Measurements from ENCODE around the gene PM20D2. TPM values are rescaled to one million over a fixed set of nuclear protein-coding genes. Genes with fewer than 3 reads are reported as not detected.

Gene PM20D2
- polyA plus RNA-seq, 4 donors, result 24.2 to 38.5 (median 38.0) TPM

GRCh38 chr6:89198235-89198634 lies 52.4 kb downstream of the PM20D2 start:
- no peak for DNase-seq (ENCODE audit: low read depth in 4 of 4, low spot score in 3 of 4)

DNA sequence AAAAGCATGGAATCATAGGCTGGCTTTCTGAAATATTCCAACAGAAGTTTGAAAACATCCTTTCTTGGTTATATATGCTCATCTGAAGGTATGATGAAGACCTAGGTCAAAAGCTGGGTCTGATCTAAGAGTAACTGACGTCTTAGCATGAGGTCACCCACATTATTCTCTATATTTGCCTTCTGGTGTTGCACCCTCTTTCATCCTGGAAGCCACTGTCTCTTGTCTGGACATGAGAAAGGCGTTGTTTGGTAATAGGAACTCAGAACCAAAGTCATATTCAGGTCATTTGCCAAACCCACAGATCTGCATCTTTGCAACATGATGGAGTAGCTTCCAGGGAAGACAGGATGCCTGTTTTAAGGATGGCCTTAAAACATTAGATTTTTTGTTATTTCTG lies 53.7 kb downstream of the PM20D2 start:
- no peak for DNase-seq (ENCODE audit: low read depth in 4 of 4, low spot score in 3 of 4)

- DNase-seq (ENCODE audit: low read depth in 4 of 4, low spot score in 3 of 4), result no peak
Observed at GRCh38 chr6:89200706-89201215, 54.9 kb downstream of the PM20D2 start.

DNA sequence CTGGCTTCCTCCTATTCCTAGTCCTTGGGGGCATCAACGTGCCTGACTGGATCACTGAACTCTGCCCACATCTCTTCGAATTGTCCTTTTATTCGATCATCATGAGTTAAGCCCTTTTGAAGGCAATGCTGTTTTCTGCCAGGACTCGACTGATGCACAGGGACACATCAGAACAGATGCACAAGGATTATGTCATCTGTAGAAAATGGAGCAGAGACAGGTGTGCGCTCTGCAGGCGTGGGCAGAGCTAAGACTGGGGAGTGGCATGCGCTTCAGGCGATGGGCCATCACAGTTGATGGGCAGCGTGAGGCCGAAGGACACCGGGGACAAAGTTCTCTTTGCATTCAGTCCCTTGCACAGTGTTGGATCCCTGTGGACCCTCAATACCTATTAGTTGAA lies 58.2 kb downstream of the PM20D2 start:
- DNase-seq (ENCODE audit: low read depth in 4 of 4, low spot score in 3 of 4), result no peak

DNA sequence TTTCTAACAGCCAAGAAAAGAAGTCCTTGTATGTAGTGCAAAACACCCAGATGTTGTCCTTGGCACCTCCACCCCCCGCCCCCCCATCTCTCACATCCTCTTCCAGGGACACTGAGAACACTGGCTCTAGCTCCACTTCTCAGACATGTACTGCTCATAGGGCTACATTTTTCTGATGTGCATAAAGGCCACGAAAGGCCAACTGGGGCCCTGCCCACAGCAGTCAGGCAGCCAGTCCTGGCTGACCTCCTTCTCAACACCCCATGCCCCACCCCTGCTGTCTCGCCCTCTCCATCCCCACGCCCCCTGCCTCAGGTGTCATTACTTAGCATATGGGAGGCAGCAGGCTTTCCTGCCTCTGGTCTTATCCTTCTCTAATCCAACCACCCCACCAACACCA lies 60.0 kb downstream of the PM20D2 start:
- no peak for DNase-seq (ENCODE audit: low read depth in 4 of 4, low spot score in 3 of 4)

- no peak for DNase-seq (ENCODE audit: low read depth in 4 of 4, low spot score in 3 of 4)
Observed at GRCh38 chr6:89208551-89208950, 62.7 kb downstream of the PM20D2 start.

DNA sequence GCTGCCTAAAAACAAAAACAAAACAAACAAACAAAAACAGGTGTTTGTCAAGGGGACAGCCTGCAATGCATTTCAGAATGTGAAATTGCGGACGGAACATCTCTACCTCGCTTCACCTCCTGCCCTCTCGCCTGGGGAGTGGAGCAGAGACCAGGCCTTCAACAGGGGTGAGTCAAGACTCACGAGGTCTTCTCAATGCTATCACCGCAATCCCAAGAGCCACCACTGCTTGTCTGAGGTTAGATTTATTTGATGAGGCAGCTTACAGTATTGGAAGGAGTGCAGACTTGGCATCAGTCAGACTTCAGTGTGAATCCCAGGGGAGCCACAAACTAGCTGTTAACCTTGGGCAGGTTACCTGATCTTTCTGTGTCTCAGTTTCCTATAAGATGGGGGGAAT lies 63.6 kb downstream of the PM20D2 start:
- DNase-seq (ENCODE audit: low read depth in 4 of 4, low spot score in 3 of 4), result no peak

- DNase-seq (ENCODE audit: low read depth in 4 of 4, low spot score in 3 of 4), result no peak
Observed at GRCh38 chr6:89212472-89212871, 66.6 kb downstream of the PM20D2 start.

- DNase-seq (ENCODE audit: low read depth in 4 of 4, low spot score in 3 of 4), result no peak
Observed at GRCh38 chr6:89214197-89214596, 68.3 kb downstream of the PM20D2 start.

Other genes with a start within 250 kb of the PM20D2 start
- 10 to 100 TPM; 13.3 to 18.4 (median 17.1) TPM for gene RNGTT, start 182.4 kb upstream of the PM20D2 start, polyA plus RNA-seq (ENCODE audit: insufficient read length in 4 of 4)
- gene PNRC1, start 65.3 kb upstream of the PM20D2 start, polyA plus RNA-seq (ENCODE audit: insufficient read length in 4 of 4), result 100 to 1,000 TPM; 118 to 178 (median 132) TPM
- 10 to 100 TPM in 3 of 4 donors, 1 to 10 TPM in 1; 7.7 to 19.4 (median 15.0) TPM for gene SRSF12, start 28.0 kb upstream of the PM20D2 start, polyA plus RNA-seq (ENCODE audit: insufficient read length in 4 of 4)
- gene GABRR1, start 71.3 kb downstream of the PM20D2 start, polyA plus RNA-seq (ENCODE audit: insufficient read length in 4 of 4), result 1 to 10 TPM; 2.0 to 6.5 (median 2.4) TPM
- gene GABRR2, start 169.2 kb downstream of the PM20D2 start, polyA plus RNA-seq (ENCODE audit: insufficient read length in 4 of 4), result 1 to 10 TPM in 2 of 4 donors, under 1 TPM in 2; 0.79 to 2.6 (median 1.0) TPM
- gene UBE2J1, start 206.7 kb downstream of the PM20D2 start, polyA plus RNA-seq (ENCODE audit: insufficient read length in 4 of 4), result 10 to 100 TPM; 53.7 to 69.5 (median 63.3) TPM

All from left renal pelvis (tissue), 4 donors.